A549 (cell line): Measurements from ENCODE around the gene TYRO3. TPM values are rescaled to one million over a fixed set of nuclear protein-coding genes. Genes with fewer than 3 reads are reported as not detected.
A peak's percentile ranks its signal among the peaks of the same experiment; 100 is the strongest.

ENCODE experiments used
- ATAC-seq, 2 experiments: fragments of 200-7000 bp in 1 of 2; fragments of >200 bp in 1 of 2; cut with Nextera tagmentation in 1 of 2; cut with Tn5 transposase in 1 of 2; 3 replicates each; pipeline versions ENCODE4 v1.8.0 to v1.9.1; 2018 to 2020; ENCODE audit warnings: mild to moderate bottlenecking in 1 of 2, moderate library complexity in 1 of 2
- CTCF ChIA-PET: fragments of 300-600 bp; sonication (Branson Sonifier 250); formaldehyde crosslinking; extraction: SDS; loops from one replicate; lab custom pipeline; 2021; ENCODE audit warnings: antibody characterized with exemption, inconsistent platforms; lab: Yijun Ruan, JAX
- POLR2A ChIA-PET: fragments of 350-600 bp; formaldehyde crosslinking; extraction: SDS; loops from one replicate; lab custom pipeline; 2021; ENCODE audit warnings: antibody characterized with exemption, inconsistent platforms; lab: Yijun Ruan, JAX
- DNase-seq, 2 experiments: peaks; one replicate each; pipeline versions ENCODE4 v3.0.0 to v3.0.0-alpha.2; 2011 to 2016; ENCODE audit warnings: low read depth in 1 of 2, low spot score in 1 of 2
- FAIRE-seq: peaks from 2 replicates; lab custom pipeline; 2011; peaks lifted over from hg19 to GRCh38; lab: Jason Lieb, UNC
- H3K27ac ChIP-seq, 2 experiments: fragments of >200 bp; sonication (Bioruptor Twin); formaldehyde crosslinking; 3 replicates each; pipeline ENCODE4 v1.5.1; 2016 to 2017
- H3K4me1 ChIP-seq: fragments of >200 bp; sonication (Bioruptor Twin); formaldehyde crosslinking; 3 replicates; pipeline ENCODE4 v1.6.1; 2016
- H3K4me2 ChIP-seq: fragments of >200 bp; sonication (Bioruptor Twin); formaldehyde crosslinking; 3 replicates; pipeline ENCODE4 v1.6.1; 2016
- H3K4me3 ChIP-seq: fragments of >200 bp; sonication (Bioruptor Twin); formaldehyde crosslinking; 3 replicates; pipeline ENCODE4 v1.5.1; 2016
- H3K9me3 ChIP-seq: fragments of >200 bp; sonication (Bioruptor Twin); formaldehyde crosslinking; 3 replicates; pipeline ENCODE4 v1.6.1; 2016
- CBX8 ChIP-seq: fragments of 200-600 bp; sonication (generic); IDR thresholded peaks from 2 replicates; pipeline ENCODE4 v1.6.1; 2016
- CHD4 ChIP-seq: fragments of 200-600 bp; sonication (generic); IDR thresholded peaks from 2 replicates; pipeline ENCODE4 v1.6.1; 2016; ENCODE audit warnings: antibody characterized with exemption, mild to moderate bottlenecking, borderline replicate concordance
- CTCF ChIP-seq: fragments of >200 bp; sonication (Bioruptor Twin); formaldehyde crosslinking; IDR thresholded peaks from 3 replicates; pipeline ENCODE4 v1.5.1; 2016
- E2F6 ChIP-seq: IDR thresholded peaks from 2 replicates; pipeline ENCODE4 v1.6.1; 2012; ENCODE audit warnings: low read depth, borderline replicate concordance
- EHF ChIP-seq: fragments of 250-450 bp; sonication (Bioruptor Pico); IDR thresholded peaks from 2 replicates; pipeline ENCODE4 v1.5.0; 2020; ENCODE audit warnings: mild to moderate bottlenecking
- ELK1 ChIP-seq: fragments of 150-350 bp; IDR thresholded peaks from 2 replicates; pipeline ENCODE4 v1.6.1; 2014; ENCODE audit warnings: low read depth, mild to moderate bottlenecking, low read length
- FOSL2 ChIP-seq, 2 experiments: fragments of 450-650 bp in 1 of 2; fragments of >200 bp in 1 of 2; sonication (Bioruptor Twin) in 1 of 2; formaldehyde crosslinking; IDR thresholded peaks; 2 replicates each; pipeline versions ENCODE4 v1.5.0 to v1.6.1; 2016 to 2020; ENCODE audit warnings: mild to moderate bottlenecking in 1 of 2, moderate library complexity in 1 of 2
- FOXS1 ChIP-seq: fragments of 250-450 bp; sonication (Bioruptor Pico); IDR thresholded peaks from 2 replicates; pipeline ENCODE4 v1.5.0; 2020; ENCODE audit warnings: mild to moderate bottlenecking, moderate library complexity
- HDAC2 ChIP-seq: fragments of 200-600 bp; sonication (generic); IDR thresholded peaks from 2 replicates; pipeline ENCODE4 v1.6.1; 2016
- HMGXB4 ChIP-seq: fragments of 250-450 bp; sonication (Bioruptor Pico); IDR thresholded peaks from 2 replicates; pipeline ENCODE4 v1.5.0; 2021; ENCODE audit warnings: mild to moderate bottlenecking, moderate library complexity, borderline replicate concordance
- HOXB13 ChIP-seq: fragments of 250-450 bp; sonication (Bioruptor Pico); IDR thresholded peaks from 2 replicates; pipeline ENCODE4 v1.5.0; 2020; ENCODE audit warnings: low read depth, mild to moderate bottlenecking, moderate library complexity
- KDM1A ChIP-seq: fragments of 200-600 bp; sonication (generic); IDR thresholded peaks from 2 replicates; pipeline ENCODE4 v1.6.1; 2016; ENCODE audit warnings: low read depth, mild to moderate bottlenecking
- MAX ChIP-seq: IDR thresholded peaks from 2 replicates; pipeline ENCODE4 v1.6.1; 2012
- NR3C1 ChIP-seq: fragments of >200 bp; sonication (Bioruptor Twin); formaldehyde crosslinking; IDR thresholded peaks from 3 replicates; pipeline ENCODE4 v1.6.1; 2017
- TP53 ChIP-seq: fragments of 250-450 bp; sonication (Bioruptor Pico); IDR thresholded peaks from 2 replicates; pipeline ENCODE4 v1.5.0; 2021; ENCODE audit warnings: mild to moderate bottlenecking, moderate library complexity
- WGBS: methylation state at CpG from one replicate; pipeline ENCODE4 v1.1.6; 2017; ENCODE audit errors: missing lambda C conversion rate; 5-methylcytosine and 5-hydroxymethylcytosine counted together
- polyA plus RNA-seq, 4 experiments: library from polyadenylated mRNA; depleted of rRNA in 3 of 4; stranded (reverse); fragments of >200 nt; fragmentation: RNase III in 1 of 4; extraction: RNeasy Plus Mini Kit Qiagen cat#74134 plus additional on column Dnase treatment in 1 of 4; gene quantifications; 2 replicates in 3 of 4; 3 replicates in 1 of 4; pipeline ENCODE4 v1.2.3, GENCODE V29; 2011 to 2017

TYRO3 gene
- polyA plus RNA-seq, 2 of the 4 experiments (the other 2 are of a cell fraction), result 7.6 to 8.1 TPM

- no peak overlapping the region for H3K4me2 ChIP-seq
- no peak overlapping the region for H3K4me3 ChIP-seq
- TF ChIP-seq KDM1A (no peak), HOXB13 (no peak)
- no peak overlapping the region for H3K27ac ChIP-seq
- POLR2A ChIA-PET, result no interaction called here
- no peak for DNase-seq
- peaks cover 5% of the 10 kb centered on the region; the same call in 1 of the 3 replicates for H3K4me1 ChIP-seq
- WGBS, result 95% methylated on average over 6 of the region's 6 CpGs
- CTCF ChIA-PET, result interaction anchor here (2.4 kb wide), 1 partner anchor 19 kb away, joined by 11 read pairs; no protein-coding TSS in a partner anchor
- FAIRE-seq, result no peak
- ATAC-seq, result no peak
- no peaks in the 10 kb centered on the region for H3K9me3 ChIP-seq
These were observed 24.8 kb downstream of the TYRO3 start for GRCh38 chr15:41583795-41584194.

GRCh38 chr15:41584636-41585126 lies 25.7 kb downstream of the TYRO3 start:
- Histone ChIP-seq H3K4me1 (peaks cover 5% of the 10 kb centered on the region; the same call in 1 of the 3 replicates), H3K27ac (no peak overlapping the region; a peak in 2 of 6 replicates), H3K4me3 (no peak overlapping the region), H3K9me3 (no peaks in the 10 kb centered on the region), H3K4me2 (peak overlapping the region; percentile 87)
- TF ChIP-seq TP53 (CRISPR knock-in tag) (no peak), FOSL2 (IDR thresholded peaks at IDR 0.05) (no peak), FOSL2 (CRISPR knock-in tag; IDR thresholded peaks at IDR 0.05) (no peak), FOXS1 (CRISPR knock-in tag) (no peak), NR3C1 (no peak), CBX8 (no peak), E2F6 (no peak), CTCF (no peak), HMGXB4 (CRISPR knock-in tag) (no peak), HDAC2 (no peak), MAX (no peak), EHF (CRISPR knock-in tag) (no peak), ELK1 (no peak), HOXB13 (no peak), CHD4 (no peak)
- no peak for FAIRE-seq
- ChIA-PET CTCF (interaction anchor here (0.9 to 2.4 kb wide), 5 partner anchors 10 to 118 kb away, joined by 3 to 11 read pairs (median 6); no protein-coding TSS in a partner anchor), POLR2A (interaction anchor here (1.1 kb wide), 1 partner anchor 40 kb away, joined by 9 read pairs; the partner anchor contains the start of gene RPAP1)
- no peak for DNase-seq
- 95% methylated on average over 7 of the region's 7 CpGs for WGBS
- ATAC-seq, result peak in 1 of 2 experiments; percentile 10; a peak in 1 of 6 replicates
